ENCODE measurements around the gene LURAP1L.

- no peak for TF ChIP-seq POLR2AphosphoS5 (IDR thresholded peaks at IDR 0.05; ENCODE audit: low read depth, low read length)
- no peak for TF ChIP-seq TAF1 (IDR thresholded peaks at IDR 0.05; ENCODE audit: borderline replicate concordance, insufficient read depth, low read length)
Observed at GRCh38 chr9:12777121-12778022, 2.6 kb downstream of the LURAP1L start.

All from PFSK-1 (cell line).